K562 (cell line): ENCODE data around the gene ACP5. TPM values are rescaled to one million over a fixed set of nuclear protein-coding genes. Genes with fewer than 3 reads are reported as not detected.

Experiments
- BRF1 ChIP-seq: IDR thresholded peaks from 3 replicates; pipeline ENCODE4 v1.6.1; 2011; ENCODE audit warnings: borderline replicate concordance, mild to moderate bottlenecking; ENCODE audit not compliant: insufficient read length; ENCODE audit errors: extremely low read depth
- HNRNPUL1 ChIP-seq: fragments of 200-400 bp; formaldehyde crosslinking; IDR thresholded peaks from 2 replicates; pipeline ENCODE4 v1.6.1; 2017; ENCODE audit warnings: low read length
- ILF3 ChIP-seq: fragments of 450-650 bp; IDR thresholded peaks from 2 replicates; pipeline ENCODE4 v1.6.1; 2018; ENCODE audit warnings: antibody characterized with exemption, mild to moderate bottlenecking, moderate library complexity, borderline replicate concordance
- MEIS2 ChIP-seq: fragments of 450-650 bp; IDR thresholded peaks from 2 replicates; pipeline ENCODE4 v1.6.1; 2014; ENCODE audit warnings: mild to moderate bottlenecking; ENCODE audit not compliant: partially characterized antibody
- NFE2L1 ChIP-seq: fragments of 450-650 bp; IDR thresholded peaks from 2 replicates; pipeline ENCODE4 v1.6.1; 2016; ENCODE audit warnings: missing genetic modification characterization, low read depth, mild to moderate bottlenecking, missing compliant biosample characterization, moderate library complexity, borderline replicate concordance
- NR2F6 ChIP-seq: fragments of 450-650 bp; formaldehyde crosslinking; IDR thresholded peaks from 2 replicates; pipeline ENCODE4 v1.4.0; 2020; ENCODE audit warnings: mild to moderate bottlenecking
- RBM22 ChIP-seq: fragments of 200-400 bp; formaldehyde crosslinking; IDR thresholded peaks from 2 replicates; pipeline ENCODE4 v1.6.1; 2018; ENCODE audit warnings: low read length, low read depth; ENCODE audit not compliant: poor library complexity, severe bottlenecking
- RFX1 ChIP-seq: fragments of 450-650 bp; IDR thresholded peaks from 2 replicates; pipeline ENCODE4 v1.6.1; 2016; ENCODE audit warnings: mild to moderate bottlenecking, moderate library complexity
- SFPQ ChIP-seq: fragments of 200-400 bp; formaldehyde crosslinking; IDR thresholded peaks from 2 replicates; pipeline ENCODE4 v1.6.1; 2017; ENCODE audit warnings: mild to moderate bottlenecking, low read depth, low read length, moderate library complexity
- SMC3 ChIP-seq: conservative IDR thresholded peaks from 2 replicates; pipeline ENCODE4 v1.6.1; 2011; ENCODE audit warnings: low read depth, low read length, improper control_type of control experiment; ENCODE audit not compliant: insufficient read depth
- SREBF2 ChIP-seq: sonication (generic); formaldehyde crosslinking; IDR thresholded peaks from 2 replicates; pipeline ENCODE4 v1.4.0; 2020; ENCODE audit warnings: mild to moderate bottlenecking, missing genetic modification reagents
- TCF7 ChIP-seq: sonication (generic); IDR thresholded peaks from 2 replicates; pipeline ENCODE4 v1.6.1; 2016; ENCODE audit warnings: antibody characterized with exemption, borderline replicate concordance
- ZC3H4 ChIP-seq: sonication (generic); formaldehyde crosslinking; IDR thresholded peaks from 2 replicates; pipeline ENCODE4 v1.9.0; 2021; ENCODE audit warnings: missing genetic modification reagents, borderline replicate concordance
- ZNF277 ChIP-seq: fragments of 250-450 bp; sonication (Bioruptor Pico); IDR thresholded peaks from 2 replicates; pipeline ENCODE4 v1.8.0; 2022; ENCODE audit warnings: inconsistent platforms, mild to moderate bottlenecking, moderate library complexity, borderline replicate concordance
- ZNF282 ChIP-seq: sonication (generic); formaldehyde crosslinking; IDR thresholded peaks from 2 replicates; pipeline ENCODE4 v1.8.1; 2023; ENCODE audit warnings: missing genetic modification reagents
- ZNF3 ChIP-seq: fragments of 250-450 bp; sonication (Bioruptor Pico); IDR thresholded peaks from 2 replicates; pipeline ENCODE4 v1.5.0; 2021; ENCODE audit warnings: mild to moderate bottlenecking, moderate library complexity
- ZNF586 ChIP-seq: fragments of 450-650 bp; formaldehyde crosslinking; conservative IDR thresholded peaks from 2 replicates; pipeline ENCODE4 v1.4.0; 2020; ENCODE audit warnings: mild to moderate bottlenecking, moderate library complexity
- polyA plus RNA-seq, 8 experiments: library from polyadenylated mRNA; depleted of rRNA in 4 of 8; stranded (reverse) in 5 of 8; unstranded in 3 of 8; fragments of >200 nt; fragmentation: Nextera tagmentation in 2 of 8; fragmentation: Illumina TruSeq in 1 of 8; extraction: Ambion mirVana in 2 of 8; extraction: Trizol in 1 of 8; gene quantifications; 2 replicates each; pipeline versions ENCODE4 v1.2.1 to v1.2.3, GENCODE V29; 2011 to 2014; ENCODE audit warnings: inconsistent platforms in 1 of 8, missing spikeins in 1 of 8
- total RNA-seq, 7 experiments: library from RNA; depleted of rRNA in 6 of 7; stranded (reverse); fragments of >200 nt in 6 of 7; fragmentation: Illumina TruSeq in 2 of 7; extraction: Trizol in 2 of 7; gene quantifications; 2 replicates each; pipeline versions ENCODE4 v1.2.1 to v1.2.3, GENCODE V29; 2011 to 2021; ENCODE audit warnings: low replicate concordance in 1 of 7
- TF ChIP-seq, protein P1 (sequence below): fragments of 250-450 bp; sonication (Bioruptor Pico); IDR thresholded peaks from 2 replicates; pipeline ENCODE4 v1.5.1; 2021; ENCODE audit warnings: mild to moderate bottlenecking
- TF ChIP-seq, protein P2 (sequence below), 2 experiments: IDR thresholded peaks in 1 of 2; conservative IDR thresholded peaks in 1 of 2; 2 replicates each; pipeline ENCODE4 v1.6.1; 2016; ENCODE audit warnings: low read depth in 2 of 2, mild to moderate bottlenecking in 1 of 2, missing compliant biosample characterization in 1 of 2, missing genetic modification characterization in 1 of 2, moderate library complexity in 1 of 2

ACP5 gene
- total and polyA plus RNA-seq, 9 of the 15 experiments (the other 6 are each of a cell fraction or from before 2014, with no cell fraction given), result 0.06 to 1.1 (median 0.31) TPM; not detected in 1

- TF ChIP-seq RBM22 (peak; percentile 87), ZNF282 (CRISPR knock-in tag) (no peak), TCF7 (no peak), NFE2L1 (no peak), ILF3 (no peak), RFX1 (peak; percentile 93), ZC3H4 (CRISPR knock-in tag) (peak; percentile 95; the same call in 1 of the 2 replicates), SFPQ (no peak), ZNF277 (no peak), SMC3 (no peak), NR2F6 (CRISPR knock-in tag) (no peak), MEIS2 (peak; percentile 66), ZNF586 (CRISPR knock-in tag) (no peak), BRF1 (no peak), HNRNPUL1 (no peak), SREBF2 (CRISPR knock-in tag) (no peak), ZNF3 (CRISPR knock-in tag) (no peak)
- TF ChIP-seq, protein P1, sequence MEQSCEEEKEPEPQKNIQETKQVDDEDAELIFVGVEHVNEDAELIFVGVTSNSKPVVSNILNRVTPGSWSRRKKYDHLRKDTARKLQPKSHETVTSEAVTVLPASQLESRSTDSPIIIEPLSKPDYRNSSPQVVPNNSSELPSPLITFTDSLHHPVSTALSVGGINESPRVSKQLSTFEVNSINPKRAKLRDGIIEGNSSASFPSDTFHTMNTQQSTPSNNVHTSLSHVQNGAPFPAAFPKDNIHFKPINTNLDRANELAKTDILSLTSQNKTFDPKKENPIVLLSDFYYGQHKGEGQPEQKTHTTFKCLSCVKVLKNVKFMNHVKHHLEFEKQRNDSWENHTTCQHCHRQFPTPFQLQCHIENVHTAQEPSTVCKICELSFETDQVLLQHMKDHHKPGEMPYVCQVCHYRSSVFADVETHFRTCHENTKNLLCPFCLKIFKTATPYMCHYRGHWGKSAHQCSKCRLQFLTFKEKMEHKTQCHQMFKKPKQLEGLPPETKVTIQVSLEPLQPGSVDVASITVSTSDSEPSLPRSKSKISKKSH (CRISPR knock-in tag), result no peak
- TF ChIP-seq, protein P2, sequence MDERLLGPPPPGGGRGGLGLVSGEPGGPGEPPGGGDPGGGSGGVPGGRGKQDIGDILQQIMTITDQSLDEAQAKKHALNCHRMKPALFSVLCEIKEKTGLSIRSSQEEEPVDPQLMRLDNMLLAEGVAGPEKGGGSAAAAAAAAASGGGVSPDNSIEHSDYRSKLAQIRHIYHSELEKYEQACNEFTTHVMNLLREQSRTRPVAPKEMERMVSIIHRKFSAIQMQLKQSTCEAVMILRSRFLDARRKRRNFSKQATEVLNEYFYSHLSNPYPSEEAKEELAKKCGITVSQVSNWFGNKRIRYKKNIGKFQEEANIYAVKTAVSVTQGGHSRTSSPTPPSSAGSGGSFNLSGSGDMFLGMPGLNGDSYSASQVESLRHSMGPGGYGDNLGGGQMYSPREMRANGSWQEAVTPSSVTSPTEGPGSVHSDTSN (CRISPR knock-in tag; IDR thresholded peaks at IDR 0.05; ENCODE audit: low read depth), result peak; percentile 84
- TF ChIP-seq, protein P2 (tag; conservative IDR thresholded peaks at IDR 0.05; ENCODE audit: low read depth), result peak; percentile 95
Observed at GRCh38 chr19:11597202-11598102, 20.0 kb upstream of the ACP5 start, which contains the start of gene ZNF627 (continued).
